Activated T-helper 17 cell treated with anti-CD3 and anti-CD28 coated beads, Interleukin-2, amount 50 U/mL, for 72 hours (primary cell): ENCODE measurements around the gene B4GALT3. TPM values are rescaled to one million over a fixed set of nuclear protein-coding genes. Genes with fewer than 3 reads are reported as not detected.

Experiments
- total RNA-seq, 2 donors: library from RNA; stranded (reverse); gene quantifications; one replicate each; pipeline ENCODE4 v1.2.3, GENCODE V29; 2022

Gene B4GALT3
- total RNA-seq, 2 donors from 2014 or later, result 55.7 to 60.9 TPM

Other genes starting within 250 kb of the B4GALT3 start
- gene ITLN2, start 222.7 kb downstream of the B4GALT3 start, total RNA-seq, result not detected
- 100 to 1,000 TPM in 1 of 2 donors, 10 to 100 TPM in 1; 13.0 to 110 TPM for gene F11R, start 156.4 kb downstream of the B4GALT3 start, total RNA-seq
- gene TSTD1, start 138.5 kb downstream of the B4GALT3 start, total RNA-seq, result 100 to 1,000 TPM in 1 of 2 donors, 10 to 100 TPM in 1; 38.7 to 119 TPM
- gene USF1, start 131.5 kb downstream of the B4GALT3 start, total RNA-seq, result 10 to 100 TPM; 51.6 to 66.9 TPM
- 100 to 1,000 TPM; 180 to 207 TPM for gene ARHGAP30, start 107.6 kb downstream of the B4GALT3 start, total RNA-seq
- under 1 TPM; 0.22 to 0.32 TPM for gene NECTIN4, start 87.9 kb downstream of the B4GALT3 start, total RNA-seq
- gene KLHDC9, start 79.1 kb downstream of the B4GALT3 start, total RNA-seq, result not detected
- gene PFDN2, start 59.5 kb downstream of the B4GALT3 start, total RNA-seq, result 100 to 1,000 TPM in 1 of 2 donors, 10 to 100 TPM in 1; 72.1 to 107 TPM
- 10 to 100 TPM; 38.9 to 74.6 TPM for gene NIT1, start 59.4 kb downstream of the B4GALT3 start, total RNA-seq
- 10 to 100 TPM; 39.9 to 41.3 TPM for gene DEDD, start 44.8 kb downstream of the B4GALT3 start, total RNA-seq
- gene UFC1, start 23.5 kb downstream of the B4GALT3 start, total RNA-seq, result 100 to 1,000 TPM; 184 to 209 TPM
- 10 to 100 TPM; 28.6 to 30.1 TPM for gene USP21, start 18.0 kb downstream of the B4GALT3 start, total RNA-seq
- gene PPOX, start 11.1 kb downstream of the B4GALT3 start, total RNA-seq, result 10 to 100 TPM; 27.3 to 44.9 TPM
- 1 to 10 TPM; 2.2 to 3.1 TPM for gene ADAMTS4, start 21.5 kb upstream of the B4GALT3 start, total RNA-seq
- gene NDUFS2, start 24.9 kb upstream of the B4GALT3 start, total RNA-seq, result 100 to 1,000 TPM in 1 of 2 donors, 10 to 100 TPM in 1; 96.5 to 102 TPM
- 1 to 10 TPM; 1.1 to 2.2 TPM for gene FCER1G, start 37.8 kb upstream of the B4GALT3 start, total RNA-seq
- gene APOA2, start 46.1 kb upstream of the B4GALT3 start, total RNA-seq, result not detected
- gene TOMM40L, start 48.6 kb upstream of the B4GALT3 start, total RNA-seq, result 10 to 100 TPM in 1 of 2 donors, 1 to 10 TPM in 1; 9.2 to 20.2 TPM
- not detected for gene NR1I3, start 60.7 kb upstream of the B4GALT3 start, total RNA-seq
- under 1 TPM; 0.86 to 0.90 TPM for gene PCP4L1, start 81.2 kb upstream of the B4GALT3 start, total RNA-seq
- gene MPZ, start 132.5 kb upstream of the B4GALT3 start, total RNA-seq, result 10 to 100 TPM in 1 of 2 donors, 1 to 10 TPM in 1; 4.9 to 12.1 TPM
- gene SDHC, start 136.9 kb upstream of the B4GALT3 start, total RNA-seq, result 100 to 1,000 TPM; 144 to 222 TPM
- gene CFAP126, start 190.4 kb upstream of the B4GALT3 start, total RNA-seq, result 1 to 10 TPM in 1 of 2 donors, not detected in 1; 2.7 TPM